H9 (cell line): ENCODE data around the gene PTPN11. TPM values are rescaled to one million over a fixed set of nuclear protein-coding genes. Genes with fewer than 3 reads are reported as not detected.
A peak's percentile ranks its signal among the peaks of the same experiment; 100 is the strongest.

Source experiments
- DNase-seq: peaks from one replicate; pipeline ENCODE4 v3.0.0-alpha.2; 2017
- H2AFZ ChIP-seq: one replicate; pipeline ENCODE4 v1.6.1; 2013; ENCODE audit warnings: mild to moderate bottlenecking, low read length, control low read depth, moderate library complexity
- H2AK5ac ChIP-seq: 2 replicates; pipeline ENCODE4 v1.6.1; 2013; ENCODE audit warnings: low read length, control low read depth, mixed read lengths; ENCODE audit not compliant: insufficient read length
- H2BK120ac ChIP-seq: one replicate; pipeline ENCODE4 v1.6.1; 2013; ENCODE audit warnings: low read depth, mild to moderate bottlenecking, low read length, control low read depth, inconsistent platforms; ENCODE audit not compliant: poor library complexity, severe bottlenecking
- H2BK12ac ChIP-seq: 2 replicates; pipeline ENCODE4 v1.6.1; 2013; ENCODE audit warnings: low read length, control low read depth, mixed read lengths, low read depth; ENCODE audit not compliant: insufficient read length
- H2BK15ac ChIP-seq: 2 replicates; pipeline ENCODE4 v1.6.1; 2013; ENCODE audit warnings: low read depth, low read length, control low read depth
- H2BK20ac ChIP-seq: one replicate; pipeline ENCODE4 v1.6.1; 2013; ENCODE audit warnings: low read depth, mild to moderate bottlenecking, low read length, control low read depth, inconsistent platforms; ENCODE audit not compliant: poor library complexity, severe bottlenecking
- H2BK5ac ChIP-seq: 2 replicates; pipeline ENCODE4 v1.6.1; 2013; ENCODE audit warnings: low read length, control low read depth, mixed read lengths; ENCODE audit not compliant: insufficient read length
- H3K14ac ChIP-seq: 2 replicates; pipeline ENCODE4 v1.6.1; 2013; ENCODE audit warnings: low read length, control low read depth; ENCODE audit not compliant: insufficient read depth
- H3K18ac ChIP-seq: 2 replicates; pipeline ENCODE4 v1.6.1; 2013; ENCODE audit warnings: low read depth, mild to moderate bottlenecking, mixed read lengths, low read length, control low read depth; ENCODE audit not compliant: insufficient read length
- H3K23ac ChIP-seq: 2 replicates; pipeline ENCODE4 v1.6.1; 2013; ENCODE audit warnings: low read length, control low read depth, mixed read lengths, low read depth; ENCODE audit not compliant: insufficient read length
- H3K23me2 ChIP-seq: 2 replicates; pipeline ENCODE4 v1.6.1; 2013; ENCODE audit warnings: low read depth, mild to moderate bottlenecking, mixed read lengths, low read length, control low read depth; ENCODE audit not compliant: insufficient read length, poor library complexity, severe bottlenecking
- H3K27ac ChIP-seq: 2 replicates; pipeline ENCODE4 v1.5.1; 2013; ENCODE audit warnings: low read length, control low read depth, mixed read lengths, low read depth; ENCODE audit not compliant: insufficient read length
- H3K27me3 ChIP-seq: 2 replicates; pipeline ENCODE4 v1.6.1; 2013; ENCODE audit warnings: low read length, control low read depth, inconsistent platforms; ENCODE audit not compliant: insufficient read depth
- H3K4ac ChIP-seq: 2 replicates; pipeline ENCODE4 v1.6.1; 2013; ENCODE audit warnings: low read depth, mild to moderate bottlenecking, control low read depth, inconsistent platforms, low read length, moderate library complexity
- H3K4me1 ChIP-seq: 2 replicates; pipeline ENCODE4 v1.6.1; 2013; ENCODE audit warnings: low read length, control low read depth, inconsistent platforms; ENCODE audit not compliant: insufficient read depth
- H3K4me2 ChIP-seq: 2 replicates; pipeline ENCODE4 v1.6.1; 2013; ENCODE audit warnings: low read length, control low read depth, mixed read lengths; ENCODE audit not compliant: insufficient read length, insufficient read depth
- H3K56ac ChIP-seq: 2 replicates; pipeline ENCODE4 v1.6.1; 2013; ENCODE audit warnings: low read depth, mild to moderate bottlenecking, mixed read lengths, low read length, control low read depth; ENCODE audit not compliant: insufficient read length
- H3K79me1 ChIP-seq: 2 replicates; pipeline ENCODE4 v1.6.1; 2013; ENCODE audit warnings: low read depth, mild to moderate bottlenecking, moderate library complexity, low read length, control low read depth, inconsistent platforms; ENCODE audit not compliant: insufficient read depth, poor library complexity, severe bottlenecking
- H3K79me2 ChIP-seq: 2 replicates; pipeline ENCODE4 v1.6.1; 2013; ENCODE audit warnings: low read length, control low read depth, inconsistent platforms; ENCODE audit not compliant: insufficient read depth
- H3K9ac ChIP-seq: 2 replicates; pipeline ENCODE4 v1.6.1; 2013; ENCODE audit warnings: low read length, control low read depth, mixed read lengths; ENCODE audit not compliant: insufficient read length; ENCODE audit errors: extremely low read depth
- H3K9me3 ChIP-seq: one replicate; pipeline ENCODE4 v1.6.1; 2013; ENCODE audit warnings: low read depth, low read length, inconsistent platforms; ENCODE audit not compliant: control insufficient read depth
- H3T11ph ChIP-seq: one replicate; pipeline ENCODE4 v1.6.1; 2013; ENCODE audit warnings: mild to moderate bottlenecking, low read length, control low read depth, inconsistent platforms
- H4K20me1 ChIP-seq: one replicate; pipeline ENCODE4 v1.6.1; 2013; ENCODE audit not compliant: control insufficient read depth, insufficient read length, insufficient read depth
- H4K5ac ChIP-seq: 2 replicates; pipeline ENCODE4 v1.6.1; 2013; ENCODE audit warnings: low read depth, mild to moderate bottlenecking, mixed read lengths, low read length, control low read depth; ENCODE audit not compliant: insufficient read length
- H4K8ac ChIP-seq: replicated peaks from 2 replicates; pipeline ENCODE4 v1.6.1; 2013; ENCODE audit warnings: low read length, control low read depth, mixed read lengths, low read depth; ENCODE audit not compliant: insufficient read length
- H4K91ac ChIP-seq: 2 replicates; pipeline ENCODE4 v1.6.1; 2013; ENCODE audit warnings: low read depth, mild to moderate bottlenecking, moderate library complexity, mixed read lengths, low read length, control low read depth; ENCODE audit not compliant: insufficient read length
- H3K27ac Mint-ChIP-seq, 3 experiments: 2 replicates in 2 of 3; 3 replicates in 1 of 3; pipeline ENCODE4 v1.8.0; 2020 to 2021; ENCODE audit warnings: mixed read lengths in 3 of 3, mild to moderate bottlenecking in 1 of 3, moderate library complexity in 1 of 3
- H3K27me3 Mint-ChIP-seq: 2 replicates; pipeline ENCODE4 v1.8.0; 2021; ENCODE audit warnings: low read depth, mild to moderate bottlenecking, moderate library complexity, mixed read lengths
- H3K36me3 Mint-ChIP-seq, 3 experiments: 2 replicates in 2 of 3; 3 replicates in 1 of 3; pipeline ENCODE4 v1.8.0; 2020 to 2021; ENCODE audit warnings: low read depth in 3 of 3, mixed read lengths in 3 of 3; ENCODE audit not compliant: insufficient read depth in 1 of 3
- H3K4me1 Mint-ChIP-seq, 2 experiments: 2 replicates each; pipeline ENCODE4 v1.8.0; 2020; ENCODE audit warnings: mixed read lengths in 2 of 2
- H3K4me3 Mint-ChIP-seq, 2 experiments: 2 replicates in 1 of 2; 3 replicates in 1 of 2; pipeline ENCODE4 v1.8.0; 2020 to 2021; ENCODE audit warnings: mild to moderate bottlenecking in 2 of 2, mixed read lengths in 2 of 2, moderate library complexity in 1 of 2
- H3K9me3 Mint-ChIP-seq, 2 experiments: 2 replicates in 1 of 2; 3 replicates in 1 of 2; pipeline ENCODE4 v1.8.0; 2020; ENCODE audit warnings: mild to moderate bottlenecking in 2 of 2, mixed read lengths in 2 of 2, moderate library complexity in 1 of 2
- WGBS: extraction: QIAGEN DNeasy Blood & Tissue Kit; methylation state at CpG from one replicate; pipeline ENCODE4 v1.1.7; 2013; ENCODE audit warnings: missing lambda C conversion rate, low lambda C conversion rate, mixed read lengths; ENCODE audit not compliant: insufficient read length; ENCODE audit errors: extremely low coverage; 5-methylcytosine and 5-hydroxymethylcytosine counted together
- total RNA-seq: library from RNA; stranded (reverse); gene quantifications from 2 replicates; pipeline ENCODE4 v1.2.1, GENCODE V29; 2021
- TF ChIP-seq, protein P1 (sequence below): fragments of 200-600 bp; sonication (generic); conservative IDR thresholded peaks from 3 replicates; pipeline ENCODE4 v1.8.0; 2021; ENCODE audit warnings: antibody characterized with exemption, mild to moderate bottlenecking

PTPN11 gene
- total RNA-seq, 1 experiment from 2014 or later, result 112 TPM

DNA sequence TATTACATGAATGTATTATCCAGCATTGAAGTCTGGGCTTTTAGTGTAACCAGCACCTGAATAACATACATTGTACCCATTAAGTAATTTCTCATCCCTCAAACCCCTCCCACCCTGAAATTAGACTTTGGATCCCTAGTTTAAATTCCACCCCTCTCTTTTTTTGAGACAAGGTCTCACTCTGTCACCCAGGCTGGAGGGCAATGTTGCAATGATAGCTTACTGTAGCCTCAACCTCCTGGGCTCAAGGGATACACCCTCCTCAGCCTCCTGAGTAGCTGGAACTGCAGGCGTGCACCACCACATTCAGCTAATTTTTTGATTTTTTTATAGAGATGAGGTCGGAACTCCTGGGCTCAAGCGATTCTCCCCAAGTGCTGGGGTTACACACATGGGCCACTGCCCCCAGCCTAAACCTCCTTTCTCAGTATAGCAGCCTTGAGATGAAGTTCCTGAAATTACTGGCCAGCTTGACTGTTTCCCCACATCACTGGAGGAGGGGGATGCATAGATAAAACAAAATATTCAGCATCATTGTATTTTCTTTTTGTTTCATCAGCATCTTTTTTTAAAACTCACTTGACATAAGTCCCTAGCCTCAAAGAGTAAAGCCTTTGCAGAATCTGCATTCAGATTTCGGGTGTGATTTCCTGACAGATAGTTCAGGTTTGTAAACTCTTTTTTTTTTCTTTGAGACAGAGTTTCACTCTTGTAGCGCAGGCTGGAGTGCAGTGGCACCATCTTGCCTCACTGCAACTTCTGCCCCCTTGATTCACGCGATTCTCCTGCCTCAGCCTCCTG lies 7.0 kb downstream of the PTPN11 start:
- Histone ChIP-seq H4K5ac (no peak overlapping the region), H3K4ac (no peak overlapping the region), H3K79me2 (peaks cover 31% of the 10 kb centered on the region), H3K9ac (no peak overlapping the region), H3K4me1 (no peaks in the 10 kb centered on the region), H4K8ac (no peak overlapping the region), H3K23me2 (no peaks in the 10 kb centered on the region), H3K23ac (no peak overlapping the region), H2AFZ (no peak overlapping the region), H3K27me3 (no peaks in the 10 kb centered on the region), H4K20me1 (peaks cover 2% of the 10 kb centered on the region), H2BK12ac (no peak overlapping the region), H3K9me3 (no peaks in the 10 kb centered on the region), H2BK20ac (no peak overlapping the region), H3K18ac (no peak overlapping the region), H4K91ac (no peak overlapping the region), H3K27ac (no peak overlapping the region), H2BK15ac (no peak overlapping the region), H3T11ph (no peak overlapping the region), H2BK5ac (no peak overlapping the region), H3K79me1 (peaks cover 14% of the 10 kb centered on the region), H3K56ac (no peak overlapping the region), H3K4me2 (no peak overlapping the region), H2AK5ac (no peak overlapping the region), H3K14ac (no peak overlapping the region), H2BK120ac (no peak overlapping the region)
- no CpG with 5 or more reads among the region's 7 CpGs for WGBS
- Mint-ChIP-seq H3K36me3 (peaks cover 3 to 7% (median 6%) of the 10 kb centered on the region in 3 experiments; a peak in 4 of 7 replicates), H3K27ac (0 out of 7 replicates have a peak overlapping the region, but pooled peaks of 1 of the 3 experiments have one; percentile 28), H3K27me3 (no peaks in the 10 kb centered on the region), H3K4me3 (no peak overlapping the region), H3K9me3 (no peaks in the 10 kb centered on the region), H3K4me1 (peaks cover 1 to 2% of the 10 kb centered on the region in 2 experiments; a peak in 2 of 4 replicates)
- DNase-seq, result no peak
- TF ChIP-seq, protein P1, sequence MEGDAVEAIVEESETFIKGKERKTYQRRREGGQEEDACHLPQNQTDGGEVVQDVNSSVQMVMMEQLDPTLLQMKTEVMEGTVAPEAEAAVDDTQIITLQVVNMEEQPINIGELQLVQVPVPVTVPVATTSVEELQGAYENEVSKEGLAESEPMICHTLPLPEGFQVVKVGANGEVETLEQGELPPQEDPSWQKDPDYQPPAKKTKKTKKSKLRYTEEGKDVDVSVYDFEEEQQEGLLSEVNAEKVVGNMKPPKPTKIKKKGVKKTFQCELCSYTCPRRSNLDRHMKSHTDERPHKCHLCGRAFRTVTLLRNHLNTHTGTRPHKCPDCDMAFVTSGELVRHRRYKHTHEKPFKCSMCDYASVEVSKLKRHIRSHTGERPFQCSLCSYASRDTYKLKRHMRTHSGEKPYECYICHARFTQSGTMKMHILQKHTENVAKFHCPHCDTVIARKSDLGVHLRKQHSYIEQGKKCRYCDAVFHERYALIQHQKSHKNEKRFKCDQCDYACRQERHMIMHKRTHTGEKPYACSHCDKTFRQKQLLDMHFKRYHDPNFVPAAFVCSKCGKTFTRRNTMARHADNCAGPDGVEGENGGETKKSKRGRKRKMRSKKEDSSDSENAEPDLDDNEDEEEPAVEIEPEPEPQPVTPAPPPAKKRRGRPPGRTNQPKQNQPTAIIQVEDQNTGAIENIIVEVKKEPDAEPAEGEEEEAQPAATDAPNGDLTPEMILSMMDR, result no peak
